Activated T-cell treated with anti-CD3 and anti-CD28 coated beads, Interleukin-2, amount 50 U/mL, for 72 hours (primary cell): Measurements from ENCODE around the gene DCTN4. TPM values are rescaled to one million over a fixed set of nuclear protein-coding genes. Genes with fewer than 3 reads are reported as not detected.

Experiments
- ATAC-seq, 2 donors: fragments of 150-1000 bp; cut with Tn5 transposase; replicated peaks in 1 of 2; 2 replicates each; pipeline ENCODE4 v1.10.0; 2021; ENCODE audit warnings: moderate library complexity in 2 of 2, mild to moderate bottlenecking in 1 of 2
- DNase-seq, 2 donors: peaks; one replicate each; pipeline ENCODE4 v3.0.0; 2021 to 2022; ENCODE audit warnings: mixed read lengths in 1 of 2
- H3K27ac Mint-ChIP-seq: one replicate; pipeline ENCODE4 v1.8.0; 2022; ENCODE audit warnings: mild to moderate bottlenecking, moderate library complexity, mixed read lengths
- H3K27me3 Mint-ChIP-seq: one replicate; pipeline ENCODE4 v1.8.0; 2022; ENCODE audit warnings: low read depth, mixed read lengths
- H3K36me3 Mint-ChIP-seq, 2 donors: one replicate each; pipeline ENCODE4 v1.8.0; 2022; ENCODE audit warnings: mixed read lengths in 2 of 2, mild to moderate bottlenecking in 1 of 2; ENCODE audit not compliant: insufficient read depth in 2 of 2
- H3K4me1 Mint-ChIP-seq: one replicate; pipeline ENCODE4 v1.8.0; 2022; ENCODE audit warnings: low read depth, mixed read lengths
- H3K4me3 Mint-ChIP-seq, 2 donors: one replicate each; pipeline ENCODE4 v1.8.0; 2022; ENCODE audit warnings: mild to moderate bottlenecking in 2 of 2, mixed read lengths in 2 of 2, moderate library complexity in 2 of 2
- H3K9me3 Mint-ChIP-seq, 2 donors: one replicate each; pipeline ENCODE4 v1.8.0; 2022; ENCODE audit warnings: mixed read lengths in 2 of 2
- total RNA-seq, 2 donors: library from RNA; stranded (reverse); gene quantifications; one replicate each; pipeline ENCODE4 v1.2.3, GENCODE V29; 2022

The DCTN4 gene
- total RNA-seq, 2 donors from 2014 or later: 58.1 to 61.5 TPM

GRCh38 chr5:150771034-150771795, 12.4 kb upstream of the DCTN4 start:
- H3K36me3 Mint-ChIP-seq: peaks cover 0 to 1% of the 10 kb centered on the region in 2 donors
- ATAC-seq (no peak), DNase-seq (no peak)
- peak overlapping the region; percentile 31 for H3K27ac Mint-ChIP-seq
- H3K27me3 Mint-ChIP-seq: peaks cover 5% of the 10 kb centered on the region
- H3K9me3 Mint-ChIP-seq: peaks cover 0 to 1% of the 10 kb centered on the region in 2 donors
- no peaks in the 10 kb centered on the region for H3K4me1 Mint-ChIP-seq
- no peak overlapping the region for H3K4me3 Mint-ChIP-seq

DNA sequence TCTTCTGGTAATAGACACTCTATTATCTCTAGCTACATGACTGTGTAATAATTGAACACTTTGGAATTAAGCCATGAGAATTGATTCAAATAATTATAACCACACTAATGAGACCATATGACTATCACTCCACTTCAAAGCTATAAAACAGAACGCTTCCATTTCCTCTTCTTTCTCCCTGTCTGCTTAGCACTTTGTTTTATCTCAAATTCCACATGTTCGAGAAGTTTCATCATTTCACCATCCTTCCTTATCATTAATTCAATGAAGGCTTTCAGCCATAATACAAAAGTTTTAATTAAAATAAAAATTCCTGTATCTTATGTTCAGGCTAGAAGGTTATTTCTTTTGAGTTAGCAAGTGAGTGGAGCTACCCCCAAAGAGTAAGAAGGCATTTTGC, 7.4 kb upstream of the DCTN4 start:
- Mint-ChIP-seq H3K36me3 (peaks cover 1% of the 10 kb centered on the region in 2 donors), H3K4me1 (peaks cover 5% of the 10 kb centered on the region), H3K27me3 (no peaks in the 10 kb centered on the region), H3K4me3 (no peak overlapping the region), H3K9me3 (peaks cover 1 to 4% of the 10 kb centered on the region in 2 donors), H3K27ac (no peak overlapping the region)
- ATAC-seq (no peak), DNase-seq (no peak)

- peaks cover 1 to 4% of the 10 kb centered on the region in 2 donors for H3K9me3 Mint-ChIP-seq
- no peak overlapping the region for H3K4me3 Mint-ChIP-seq
- peaks cover 1% of the 10 kb centered on the region in 2 donors for H3K36me3 Mint-ChIP-seq
- peaks cover 5% of the 10 kb centered on the region for H3K4me1 Mint-ChIP-seq
- no peak for ATAC-seq
- H3K27ac Mint-ChIP-seq: no peak overlapping the region
- no peaks in the 10 kb centered on the region for H3K27me3 Mint-ChIP-seq
- DNase-seq: no peak
Measured at GRCh38 chr5:150765799-150766169, 7.0 kb upstream of the DCTN4 start.

DNA sequence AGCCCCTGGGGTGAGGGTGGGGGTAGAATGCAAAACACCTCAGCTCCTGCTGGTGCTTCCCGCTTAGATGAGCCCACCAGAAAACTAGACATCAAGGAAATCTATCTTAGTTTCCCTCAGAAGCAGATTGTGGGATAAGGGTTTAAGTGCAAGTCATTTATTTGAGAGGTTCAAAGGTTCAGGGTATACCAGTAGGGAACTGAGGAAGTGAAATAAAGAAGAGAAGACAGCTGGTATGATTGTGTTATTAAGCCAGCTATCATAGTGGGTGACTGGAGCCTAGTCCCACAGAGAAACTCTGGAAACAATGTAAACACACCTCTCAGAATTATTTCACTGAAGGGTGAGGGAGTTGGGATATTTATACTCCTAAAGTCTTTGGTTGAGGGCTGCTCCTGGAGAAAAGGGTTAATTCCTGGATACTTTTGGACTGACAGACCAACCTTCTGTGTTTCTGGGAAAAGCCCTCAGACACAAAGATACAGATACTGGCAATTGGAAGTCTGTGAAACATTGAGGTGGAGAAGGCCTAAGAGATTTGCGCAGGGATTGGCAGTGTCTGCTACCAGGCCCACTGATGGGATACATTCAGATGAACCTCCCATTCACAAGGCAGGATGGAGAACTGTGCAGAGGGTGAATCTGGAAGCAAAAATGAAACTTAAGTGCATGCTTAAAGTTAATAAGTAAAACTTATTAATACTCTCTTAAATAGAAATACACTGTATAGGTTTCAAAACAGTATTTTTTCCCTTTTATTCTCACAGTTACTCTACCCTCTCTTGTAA, 6.4 kb upstream of the DCTN4 start:
- no peak overlapping the region for H3K4me3 Mint-ChIP-seq
- DNase-seq (no peak), ATAC-seq (no peak)
- H3K4me1 Mint-ChIP-seq: peaks cover 5% of the 10 kb centered on the region
- peaks cover 1% of the 10 kb centered on the region in 2 donors for H3K36me3 Mint-ChIP-seq
- peaks cover 1 to 4% of the 10 kb centered on the region in 2 donors for H3K9me3 Mint-ChIP-seq
- no peak overlapping the region for H3K27ac Mint-ChIP-seq
- H3K27me3 Mint-ChIP-seq: no peaks in the 10 kb centered on the region

- no peak overlapping the region for H3K27ac Mint-ChIP-seq
- peaks cover 1% of the 10 kb centered on the region in 2 donors for H3K36me3 Mint-ChIP-seq
Measured at GRCh38 chr5:150764530-150764929, 5.7 kb upstream of the DCTN4 start.

GRCh38 chr5:150763023-150763769, 4.4 kb upstream of the DCTN4 start:
- Mint-ChIP-seq H3K4me1 (peaks cover 12% of the 10 kb centered on the region), H3K36me3 (peaks cover 1 to 3% of the 10 kb centered on the region in 2 donors), H3K27me3 (no peaks in the 10 kb centered on the region), H3K4me3 (no peak overlapping the region), H3K27ac (no peak overlapping the region), H3K9me3 (peaks cover 1 to 4% of the 10 kb centered on the region in 2 donors)
- ATAC-seq (no peak), DNase-seq (no peak)

More at GRCh38 chr5:150764530-150764929, 5.7 kb upstream of the DCTN4 start:
- ATAC-seq (no peak), DNase-seq (no peak)
- peaks cover 5% of the 10 kb centered on the region for H3K4me1 Mint-ChIP-seq
- H3K27me3 Mint-ChIP-seq: no peaks in the 10 kb centered on the region
- no peak overlapping the region for H3K4me3 Mint-ChIP-seq
- H3K9me3 Mint-ChIP-seq: peaks cover 1 to 4% of the 10 kb centered on the region in 2 donors

- Mint-ChIP-seq H3K36me3 (peaks cover 2 to 5% of the 10 kb centered on the region in 2 donors), H3K4me1 (peaks cover 19% of the 10 kb centered on the region), H3K27me3 (no peaks in the 10 kb centered on the region), H3K4me3 (no peak overlapping the region), H3K9me3 (peaks cover 1 to 4% of the 10 kb centered on the region in 2 donors), H3K27ac (peak overlapping the region; percentile 47)
- DNase-seq: no peak
- no peak for ATAC-seq
Measured at GRCh38 chr5:150762211-150762610, 3.4 kb upstream of the DCTN4 start.

- H3K27me3 Mint-ChIP-seq: no peaks in the 10 kb centered on the region
- peaks cover 39% of the 10 kb centered on the region for H3K4me1 Mint-ChIP-seq
- no peak for ATAC-seq
- no peak overlapping the region for H3K4me3 Mint-ChIP-seq
- peaks cover 13 to 22% of the 10 kb centered on the region in 2 donors for H3K36me3 Mint-ChIP-seq
- H3K9me3 Mint-ChIP-seq: no peaks in the 10 kb centered on the region
- H3K27ac Mint-ChIP-seq: no peak overlapping the region
- no peak for DNase-seq
Measured at GRCh38 chr5:150759334-150759583, 442 bp upstream of the DCTN4 start.

DNA sequence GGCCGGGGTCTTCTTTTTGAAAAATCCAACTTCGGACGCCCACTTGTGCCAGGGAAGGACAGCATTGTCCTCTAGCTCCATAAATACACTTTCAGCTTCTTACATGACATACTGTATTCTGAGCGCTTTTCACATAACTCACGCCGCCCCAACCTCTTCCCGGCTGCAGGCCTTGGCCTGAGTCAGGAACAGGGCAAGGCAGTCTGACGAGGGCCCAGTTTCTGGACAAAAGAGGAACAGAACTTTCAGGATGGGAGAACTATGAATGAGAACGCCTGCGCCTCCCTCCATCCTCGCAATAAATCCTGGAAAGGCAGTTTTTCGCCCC, 650 bp downstream of the DCTN4 start:
- no peaks in the 10 kb centered on the region for H3K27me3 Mint-ChIP-seq
- no peak overlapping the region for H3K27ac Mint-ChIP-seq
- peaks cover 45% of the 10 kb centered on the region for H3K4me1 Mint-ChIP-seq
- H3K4me3 Mint-ChIP-seq: no peak overlapping the region
- ATAC-seq (peak; percentile 8 to 23), DNase-seq (peak in 1 of 2 donors; percentile 15)
- H3K9me3 Mint-ChIP-seq: no peaks in the 10 kb centered on the region
- H3K36me3 Mint-ChIP-seq: peaks cover 15 to 27% of the 10 kb centered on the region in 2 donors

DNA sequence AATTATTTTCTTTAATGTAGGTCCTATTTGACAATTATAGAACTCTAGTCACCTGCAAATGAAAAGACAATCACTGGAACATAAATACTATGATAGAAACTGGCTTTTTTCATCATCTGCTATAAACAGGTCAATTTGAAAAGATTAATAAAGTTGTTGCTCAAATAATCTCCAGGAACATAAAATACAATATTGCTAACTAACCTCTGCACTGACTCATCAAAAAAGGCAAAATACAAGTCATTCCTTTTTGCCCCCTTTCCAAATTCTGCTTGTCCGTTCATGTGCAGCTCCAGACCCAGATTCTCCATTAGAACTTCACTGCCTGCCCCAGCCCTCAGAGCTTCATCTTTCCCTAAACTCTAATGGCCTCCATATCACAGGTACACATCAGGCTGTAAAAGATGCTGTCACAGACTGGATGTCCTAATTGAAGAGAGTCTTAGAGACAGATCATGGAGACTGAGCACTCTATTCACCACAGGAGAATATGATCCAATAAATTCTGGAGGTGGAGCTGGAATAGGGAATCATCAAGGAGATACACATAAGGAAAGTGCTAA, 1.6 kb downstream of the DCTN4 start:
- no peak for ATAC-seq
- no peaks in the 10 kb centered on the region for H3K9me3 Mint-ChIP-seq
- peak overlapping the region; percentile 81 for H3K27ac Mint-ChIP-seq
- no peaks in the 10 kb centered on the region for H3K27me3 Mint-ChIP-seq
- peaks cover 55% of the 10 kb centered on the region for H3K4me1 Mint-ChIP-seq
- peak overlapping the region in 1 of 2 donors; percentile 82 for H3K4me3 Mint-ChIP-seq
- no peak for DNase-seq
- peaks cover 15 to 34% of the 10 kb centered on the region in 2 donors for H3K36me3 Mint-ChIP-seq

DNA sequence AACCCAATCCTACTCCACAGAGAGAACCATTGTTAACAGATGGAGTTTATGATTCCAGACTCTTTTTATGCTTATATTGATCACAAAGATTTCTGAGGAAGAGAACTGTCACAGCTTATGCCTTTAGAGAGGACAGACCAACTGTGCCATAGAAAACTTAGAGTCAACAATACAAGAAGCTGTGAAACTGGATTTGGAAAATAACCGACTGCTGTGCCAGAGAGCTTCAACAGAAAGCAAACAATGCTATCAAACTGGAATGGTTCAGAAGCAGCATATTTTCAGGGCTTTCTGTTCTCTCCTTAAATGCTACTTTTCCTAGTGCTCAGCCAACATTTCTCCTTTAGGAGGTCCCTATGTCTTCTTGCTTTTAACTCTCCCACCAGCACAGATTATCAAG, 5.0 kb downstream of the DCTN4 start:
- Mint-ChIP-seq H3K36me3 (peaks cover 16 to 40% of the 10 kb centered on the region in 2 donors), H3K27ac (peak overlapping the region; percentile 50), H3K27me3 (no peaks in the 10 kb centered on the region), H3K4me1 (peaks cover 61% of the 10 kb centered on the region), H3K9me3 (no peaks in the 10 kb centered on the region), H3K4me3 (no peak overlapping the region)
- DNase-seq (no peak), ATAC-seq (no peak)

DNA sequence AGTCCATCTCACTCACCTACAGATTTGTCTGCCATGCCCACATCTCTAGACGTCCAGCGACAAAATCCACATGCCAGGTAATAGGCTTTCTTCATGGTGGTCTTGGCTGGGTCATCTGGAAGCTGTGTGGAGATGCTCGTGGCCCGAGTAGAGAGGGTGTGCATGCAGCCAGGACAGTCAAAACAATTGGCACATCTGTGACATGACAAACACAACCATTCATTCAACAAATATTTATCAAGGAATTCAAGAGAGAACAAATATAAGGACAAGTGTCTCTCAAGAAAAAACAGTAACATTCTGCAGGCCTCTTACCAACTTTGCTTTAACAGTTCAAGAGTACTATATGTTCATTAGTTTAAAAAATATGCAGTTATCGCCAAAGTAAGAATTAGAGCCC, 5.4 kb downstream of the DCTN4 start:
- no peaks in the 10 kb centered on the region for H3K9me3 Mint-ChIP-seq

More for the DNA sequence above, 5.4 kb downstream of the DCTN4 start:
- no peak for DNase-seq
- Mint-ChIP-seq H3K4me3 (no peak overlapping the region), H3K27me3 (no peaks in the 10 kb centered on the region), H3K27ac (peak overlapping the region; percentile 43), H3K4me1 (peaks cover 61% of the 10 kb centered on the region), H3K36me3 (peaks cover 16 to 40% of the 10 kb centered on the region in 2 donors)
- no peak for ATAC-seq
